GM13976 (cell line): Measurements from ENCODE around the gene IFI27.

Experiments
- DNase-seq: peaks from one replicate; pipeline ENCODE4 v3.0.0; 2012; ENCODE audit warnings: low spot score
- in situ Hi-C: fragments of 300-500 bp; cut with MboI; formaldehyde crosslinking; loops from one replicate; pipeline ENCODE4 v1.12.0; 2022; ENCODE audit warnings: low sequenced_read_pairs, mixed read lengths, inconsistent platforms; ENCODE audit not compliant: unreplicated experiment
- TF ChIP-seq, protein P1 (sequence below): IDR thresholded peaks from 2 replicates; pipeline ENCODE4 v1.5.1; 2012; ENCODE audit warnings: borderline replicate concordance, mild to moderate bottlenecking; ENCODE audit not compliant: insufficient read depth; ENCODE audit errors: extremely low read depth, missing control alignments, control extremely low read depth

Gene IFI27

DNA sequence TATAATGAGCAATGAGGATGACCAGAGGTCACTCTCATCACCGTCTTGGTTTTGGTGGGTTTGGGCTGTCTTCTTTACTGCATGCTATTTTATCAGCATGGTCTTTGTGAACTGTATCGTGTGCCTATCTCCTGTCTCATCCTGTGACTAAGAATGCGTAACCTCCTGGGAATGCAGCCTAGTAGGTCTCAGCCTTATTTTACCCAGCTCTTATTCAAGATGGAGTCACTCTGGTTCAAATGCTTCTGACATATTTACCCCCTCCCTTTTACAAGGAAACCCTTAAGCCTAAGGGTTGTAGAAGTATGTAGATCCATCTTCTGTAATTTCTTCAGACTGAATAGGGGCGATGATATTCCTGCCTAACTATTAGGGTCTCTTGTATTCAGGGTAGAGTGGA, 21.1 kb upstream of the IFI27 start:
- DNase-seq = no peak
- in situ Hi-C loops = no loop called here
- TF ChIP-seq, protein P1, sequence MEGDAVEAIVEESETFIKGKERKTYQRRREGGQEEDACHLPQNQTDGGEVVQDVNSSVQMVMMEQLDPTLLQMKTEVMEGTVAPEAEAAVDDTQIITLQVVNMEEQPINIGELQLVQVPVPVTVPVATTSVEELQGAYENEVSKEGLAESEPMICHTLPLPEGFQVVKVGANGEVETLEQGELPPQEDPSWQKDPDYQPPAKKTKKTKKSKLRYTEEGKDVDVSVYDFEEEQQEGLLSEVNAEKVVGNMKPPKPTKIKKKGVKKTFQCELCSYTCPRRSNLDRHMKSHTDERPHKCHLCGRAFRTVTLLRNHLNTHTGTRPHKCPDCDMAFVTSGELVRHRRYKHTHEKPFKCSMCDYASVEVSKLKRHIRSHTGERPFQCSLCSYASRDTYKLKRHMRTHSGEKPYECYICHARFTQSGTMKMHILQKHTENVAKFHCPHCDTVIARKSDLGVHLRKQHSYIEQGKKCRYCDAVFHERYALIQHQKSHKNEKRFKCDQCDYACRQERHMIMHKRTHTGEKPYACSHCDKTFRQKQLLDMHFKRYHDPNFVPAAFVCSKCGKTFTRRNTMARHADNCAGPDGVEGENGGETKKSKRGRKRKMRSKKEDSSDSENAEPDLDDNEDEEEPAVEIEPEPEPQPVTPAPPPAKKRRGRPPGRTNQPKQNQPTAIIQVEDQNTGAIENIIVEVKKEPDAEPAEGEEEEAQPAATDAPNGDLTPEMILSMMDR = no peak

DNA sequence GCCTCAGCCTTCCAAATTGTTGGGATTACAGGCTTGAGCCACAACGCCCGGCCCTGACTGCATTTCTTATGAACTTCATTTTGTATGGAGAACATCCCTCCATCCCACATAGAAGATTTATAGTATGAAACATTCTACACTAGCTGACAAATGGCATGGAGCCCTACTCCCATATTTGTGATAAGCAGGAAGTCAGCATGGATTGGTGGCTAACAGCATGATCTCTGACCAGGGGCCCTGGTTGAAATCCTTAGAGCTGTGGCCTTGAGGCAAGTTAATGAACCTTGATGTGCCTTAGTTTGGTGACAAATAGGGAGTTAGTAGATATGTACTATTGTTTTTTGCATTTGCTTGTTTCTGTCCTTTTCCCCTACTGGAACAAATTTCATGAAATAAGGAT, 17.1 kb upstream of the IFI27 start:
- DNase-seq = no peak
- in situ Hi-C loops = no loop called here

DNA sequence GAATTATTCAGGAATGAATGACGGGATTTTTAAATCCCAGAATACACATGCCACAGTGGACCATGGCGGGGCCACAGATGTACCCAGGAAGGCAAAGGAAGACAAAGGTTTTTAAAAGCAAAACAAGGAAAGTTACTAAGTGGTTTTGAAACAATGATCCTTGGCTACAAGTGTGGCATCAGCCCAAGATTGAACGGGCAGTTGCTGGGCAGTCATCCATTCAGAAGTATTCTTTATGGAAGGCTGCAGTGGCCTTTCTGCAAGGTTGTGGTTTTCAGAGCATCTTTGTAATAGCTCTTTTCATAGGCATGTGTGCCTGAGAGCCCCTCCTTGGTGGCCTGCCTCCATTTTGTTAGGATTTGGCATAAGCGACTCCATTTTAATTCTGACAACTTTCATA, 13.4 kb upstream of the IFI27 start:
- TF ChIP-seq, protein P1 = no peak
- DNase-seq = no peak
- in situ Hi-C loops = no loop called here

More for the DNA sequence above, 17.1 kb upstream of the IFI27 start:
- TF ChIP-seq, protein P1 = no peak

DNA sequence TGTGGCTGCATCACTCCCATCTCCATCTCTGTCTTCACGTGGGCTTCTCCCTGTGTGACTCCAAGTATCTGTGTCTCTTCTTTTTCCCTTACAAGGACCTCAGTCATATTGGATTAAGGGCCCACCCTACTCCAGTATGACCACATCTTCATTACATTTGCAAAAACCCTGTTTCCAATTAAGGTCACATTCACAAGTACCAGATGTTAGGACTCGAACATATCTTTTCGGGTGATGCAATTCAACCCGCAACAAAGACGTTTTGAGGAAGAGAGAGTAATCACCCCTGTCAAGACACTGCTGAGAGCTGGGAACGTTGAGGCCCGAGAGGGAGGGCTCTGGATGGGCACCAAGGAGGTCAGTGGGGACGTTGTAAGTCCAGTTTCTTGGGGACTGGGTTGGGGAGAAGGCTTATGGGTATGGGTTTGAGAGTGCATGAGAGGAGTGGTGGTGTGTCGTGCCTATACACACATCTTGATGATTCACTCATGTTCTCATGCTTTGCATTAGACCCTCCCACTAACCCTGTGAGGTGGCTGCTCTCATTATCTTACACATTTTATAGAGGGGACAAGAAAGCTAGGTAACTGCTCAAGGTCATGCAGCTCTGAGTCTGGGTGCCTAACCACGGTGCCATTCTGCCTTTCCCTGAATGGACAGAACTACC, 12.1 kb upstream of the IFI27 start:
- DNase-seq = no peak
- in situ Hi-C loops = no loop called here
- TF ChIP-seq, protein P1 = no peak

DNA sequence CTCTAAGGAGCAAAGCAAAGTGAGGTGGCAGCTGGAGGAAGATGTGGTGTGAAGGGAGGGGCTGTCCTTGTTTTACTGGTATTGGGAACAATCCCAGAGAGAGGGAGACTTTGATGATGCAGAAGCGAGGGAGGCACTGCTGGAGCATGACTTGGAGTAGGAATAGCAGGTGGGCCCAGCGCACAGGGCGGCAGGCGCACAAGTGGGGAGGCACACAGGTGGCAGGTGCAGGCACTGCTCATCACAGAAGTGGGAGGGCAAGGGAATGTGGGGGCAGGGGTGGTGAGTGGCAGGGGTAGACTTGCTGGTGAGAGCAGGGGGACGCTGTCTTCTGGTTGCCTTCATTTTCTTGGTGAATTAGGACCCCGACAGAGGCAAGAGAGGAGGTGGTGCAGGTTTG, 11.5 kb upstream of the IFI27 start:
- TF ChIP-seq, protein P1 = no peak
- in situ Hi-C loops = no loop called here
- DNase-seq = no peak

DNA sequence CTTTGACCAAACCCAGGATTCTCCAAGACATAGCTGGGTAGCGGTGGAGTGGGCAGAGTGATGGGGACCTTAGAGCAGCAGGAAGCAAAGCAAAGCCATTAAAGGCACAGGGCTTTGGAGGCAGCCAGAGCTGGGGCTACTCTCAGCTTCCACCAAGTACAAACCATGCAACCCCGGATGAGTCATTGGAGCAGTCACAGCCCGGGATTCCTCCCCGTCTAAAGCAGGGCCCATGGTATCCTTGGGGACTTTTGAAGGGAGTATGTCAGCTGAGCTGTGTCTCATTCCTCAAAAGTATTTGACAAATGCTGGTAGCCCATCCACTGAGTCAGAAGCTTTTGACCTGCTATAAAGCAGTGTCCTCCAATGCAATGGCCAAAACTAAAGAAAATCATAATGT, 9.7 kb upstream of the IFI27 start:
- TF ChIP-seq, protein P1 = no peak
- DNase-seq = no peak
- in situ Hi-C loops = no loop called here
